Measurements from ENCODE around the gene KREMEN2. TPM values are rescaled to one million over a fixed set of nuclear protein-coding genes. Genes with fewer than 3 reads are reported as not detected.

The KREMEN2 gene
- total and polyA plus RNA-seq, 2 of the 13 experiments (the other 11 are each of a cell fraction or from before 2014, with no cell fraction given), result 0.48 to 1.2 TPM

DNA sequence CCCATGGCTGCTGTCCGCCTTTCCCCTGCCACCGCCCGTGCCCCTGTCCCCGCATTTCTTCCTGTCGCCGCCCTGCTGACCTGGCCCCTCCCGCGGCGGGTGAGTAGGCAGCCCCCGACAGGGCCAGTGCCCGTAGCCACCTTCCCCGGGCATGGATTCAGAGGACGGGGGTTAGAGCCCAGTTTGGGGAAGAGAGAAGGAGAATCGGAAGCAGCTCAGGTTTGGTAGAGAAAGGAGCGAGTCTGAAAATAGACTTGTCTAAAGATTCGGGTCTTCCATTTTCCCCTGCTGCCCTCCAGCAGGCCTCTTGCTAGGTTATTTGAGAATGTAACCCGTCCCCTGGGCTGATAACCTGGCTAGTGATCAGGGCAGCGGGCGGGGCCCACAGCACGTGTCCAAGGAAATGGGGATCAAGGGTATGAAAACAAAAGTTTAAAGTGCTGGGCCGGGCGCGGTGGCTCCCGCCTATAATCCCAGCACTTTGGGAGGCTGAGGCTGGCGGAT lies 40.8 kb downstream of the KREMEN2 start (continued):
- TF ChIP-seq FOSL2 (CRISPR knock-in tag; IDR thresholded peaks at IDR 0.05), result 0 out of 2 replicates have a peak, but pooled peaks have one; percentile 51
- peak; percentile 46; the same call in 1 of the 2 replicates for TF ChIP-seq MAX (IDR thresholded peaks at IDR 0.05)
- TF ChIP-seq, protein P1, sequence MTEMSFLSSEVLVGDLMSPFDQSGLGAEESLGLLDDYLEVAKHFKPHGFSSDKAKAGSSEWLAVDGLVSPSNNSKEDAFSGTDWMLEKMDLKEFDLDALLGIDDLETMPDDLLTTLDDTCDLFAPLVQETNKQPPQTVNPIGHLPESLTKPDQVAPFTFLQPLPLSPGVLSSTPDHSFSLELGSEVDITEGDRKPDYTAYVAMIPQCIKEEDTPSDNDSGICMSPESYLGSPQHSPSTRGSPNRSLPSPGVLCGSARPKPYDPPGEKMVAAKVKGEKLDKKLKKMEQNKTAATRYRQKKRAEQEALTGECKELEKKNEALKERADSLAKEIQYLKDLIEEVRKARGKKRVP (CRISPR knock-in tag; IDR thresholded peaks at IDR 0.05), result no peak
- TF ChIP-seq ZNF414 (CRISPR knock-in tag; IDR thresholded peaks at IDR 0.05), result no peak
- TF ChIP-seq YEATS2 (CRISPR knock-in tag; IDR thresholded peaks at IDR 0.05; ENCODE audit: borderline replicate concordance), result no peak
- TF ChIP-seq NAIF1 (CRISPR knock-in tag; IDR thresholded peaks at IDR 0.05; ENCODE audit: borderline replicate concordance), result no peak
- TF ChIP-seq, protein P2, sequence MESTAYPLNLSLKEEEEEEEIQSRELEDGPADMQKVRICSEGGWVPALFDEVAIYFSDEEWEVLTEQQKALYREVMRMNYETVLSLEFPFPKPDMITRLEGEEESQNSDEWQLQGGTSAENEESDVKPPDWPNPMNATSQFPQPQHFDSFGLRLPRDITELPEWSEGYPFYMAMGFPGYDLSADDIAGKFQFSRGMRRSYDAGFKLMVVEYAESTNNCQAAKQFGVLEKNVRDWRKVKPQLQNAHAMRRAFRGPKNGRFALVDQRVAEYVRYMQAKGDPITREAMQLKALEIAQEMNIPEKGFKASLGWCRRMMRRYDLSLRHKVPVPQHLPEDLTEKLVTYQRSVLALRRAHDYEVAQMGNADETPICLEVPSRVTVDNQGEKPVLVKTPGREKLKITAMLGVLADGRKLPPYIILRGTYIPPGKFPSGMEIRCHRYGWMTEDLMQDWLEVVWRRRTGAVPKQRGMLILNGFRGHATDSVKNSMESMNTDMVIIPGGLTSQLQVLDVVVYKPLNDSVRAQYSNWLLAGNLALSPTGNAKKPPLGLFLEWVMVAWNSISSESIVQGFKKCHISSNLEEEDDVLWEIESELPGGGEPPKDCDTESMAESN (CRISPR knock-in tag; conservative IDR thresholded peaks at IDR 0.05), result no peak
- TF ChIP-seq FOXK1 (CRISPR knock-in tag; IDR thresholded peaks at IDR 0.05; ENCODE audit: borderline replicate concordance, low read depth), result no peak
- TF ChIP-seq ATF7 (IDR thresholded peaks at IDR 0.05), result no peak
- no peak for TF ChIP-seq ATF7 (CRISPR knock-in tag; IDR thresholded peaks at IDR 0.05)
- TF ChIP-seq BORCS8-MEF2B (CRISPR knock-in tag; IDR thresholded peaks at IDR 0.05), result peak; percentile 35; the same call in 1 of the 2 replicates
- TF ChIP-seq XBP1 (CRISPR knock-in tag; IDR thresholded peaks at IDR 0.05), result no peak
- no peak for TF ChIP-seq CEBPZ (IDR thresholded peaks at IDR 0.05; ENCODE audit: low read length)
- TF ChIP-seq ZNF557 (CRISPR knock-in tag; IDR thresholded peaks at IDR 0.05), result no peak
- TF ChIP-seq MXD1 (CRISPR knock-in tag; IDR thresholded peaks at IDR 0.05), result no peak
- no peak for TF ChIP-seq HMG20A (CRISPR knock-in tag; IDR thresholded peaks at IDR 0.05; ENCODE audit: borderline replicate concordance)
- peak; percentile 26; the same call in 1 of the 2 replicates for TF ChIP-seq NFYB (CRISPR knock-in tag; IDR thresholded peaks at IDR 0.05)
- TF ChIP-seq THAP11 (CRISPR knock-in tag; IDR thresholded peaks at IDR 0.05), result no peak
- TF ChIP-seq ZFX (CRISPR knock-in tag; IDR thresholded peaks at IDR 0.05; ENCODE audit: low read depth), result peak; percentile 47; the same call in 1 of the 2 replicates
- no peak for TF ChIP-seq ZNF160 (CRISPR knock-in tag; IDR thresholded peaks at IDR 0.05)
- no peak for TF ChIP-seq ZNF563 (CRISPR knock-in tag; IDR thresholded peaks at IDR 0.05)
- TF ChIP-seq SYNCRIP (IDR thresholded peaks at IDR 0.05; ENCODE audit: insufficient read depth, low read depth, low read length), result no peak

Measured in HepG2 (cell line).